ENCODE results near the gene FETUB. TPM values are rescaled to one million over a fixed set of nuclear protein-coding genes. Genes with fewer than 3 reads are reported as not detected.

The FETUB gene
- total and polyA plus RNA-seq, 2 of the 8 experiments (the other 6 are each of a cell fraction or from before 2014, with no cell fraction given), result 0.15 TPM; not detected in 1

DNA sequence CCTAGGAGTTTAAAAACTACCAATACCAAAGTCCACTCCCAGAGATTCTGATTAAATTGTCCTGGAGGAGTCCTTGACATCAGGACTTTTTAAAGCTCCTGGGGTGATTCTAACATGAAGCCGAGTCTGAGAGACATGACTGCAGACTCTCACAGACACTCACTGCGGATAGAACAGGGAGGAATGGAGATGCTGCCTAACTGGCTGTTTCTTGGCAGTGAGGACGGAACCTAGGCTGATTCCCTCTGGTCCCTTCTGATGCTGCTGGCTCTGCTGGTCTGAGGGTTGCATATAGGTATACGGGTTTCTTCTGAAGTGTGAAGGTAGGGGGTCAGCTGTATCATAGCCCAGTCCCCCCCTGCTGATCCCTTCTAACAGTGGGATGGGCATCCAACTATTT is 24.3 kb downstream of the FETUB start:
- FAIRE-seq, result no peak
- TF ChIP-seq RAD21 (IDR thresholded peaks at IDR 0.05 in 1 of 2, conservative IDR thresholded peaks at IDR 0.05 in 1 of 2; ENCODE audit: low read depth in 2 of 2, low read length in 2 of 2) (no peak), SIRT6 (IDR thresholded peaks at IDR 0.05; ENCODE audit: low read length) (no peak), BCL11A (IDR thresholded peaks at IDR 0.05; ENCODE audit: low read depth in 2 of 2, low read length in 2 of 2) (no peak), CEBPB (IDR thresholded peaks at IDR 0.05; ENCODE audit: low read depth, low read length) (no peak), GTF2F1 (IDR thresholded peaks at IDR 0.05; ENCODE audit: borderline replicate concordance, low read depth, low read length) (no peak), EZH2 (IDR thresholded peaks at IDR 0.05; ENCODE audit: low read depth, low read length, severe bottlenecking) (no peak)

More for the DNA sequence above, 24.3 kb downstream of the FETUB start:
- whole genome bisulfite sequencing, 2 experiments (ENCODE audit: extremely low coverage in 1 of 2, insufficient coverage in 1 of 2, insufficient read length in 1 of 2, insufficient replicate concordance in 2 of 2, low coverage in 1 of 2, low lambda C conversion rate in 2 of 2, missing lambda C conversion rate in 1 of 2), result 57% methylated on average over 4 of the region's 4 CpGs; no CpG with 5 or more reads in 1 of the 2 experiments
- Histone ChIP-seq H2AFZ (ENCODE audit: low read length) (no peak overlapping the region), H3K9me3 (ENCODE audit: insufficient read depth in 2 of 2, low read depth in 1 of 2, low read length in 1 of 2) (no peaks in the 10 kb centered on the region), H3K23me2 (ENCODE audit: low read depth, low read length) (0 out of 2 replicates have a peak, but pooled peaks cover 2% of the 10 kb centered on the region), H3K4me1 (replicated peaks in 1 of 4; ENCODE audit: control insufficient read depth in 3 of 4, insufficient read depth in 4 of 4, low read length in 3 of 4) (peaks cover 2 to 14% (median 7%) of the 10 kb centered on the region in 4 experiments; a peak in 4 of 7 replicates), H2BK120ac (replicated peaks; ENCODE audit: low read depth, low read length) (peak overlapping the region; percentile 93), H3K36me3 (ENCODE audit: control insufficient read depth in 2 of 4, insufficient read depth in 4 of 4, low read length in 3 of 4) (no peaks in the 10 kb centered on the region), H3K27me3 (replicated peaks in 1 of 4; ENCODE audit: control insufficient read depth in 3 of 4, extremely low read depth in 1 of 4, insufficient read depth in 3 of 4, low read length in 3 of 4) (no peaks in the 10 kb centered on the region), H3K56ac (replicated peaks; ENCODE audit: insufficient read length, low read depth, low read length) (peak overlapping the region; percentile 81), H3K18ac (ENCODE audit: extremely low read depth, low read length) (peak overlapping the region; percentile 84), H3K79me1 (ENCODE audit: low read depth, low read length) (no peaks in the 10 kb centered on the region), H2BK20ac (ENCODE audit: low read length) (peak overlapping the region; percentile 53; the same call in 1 of the 2 replicates), H3K9ac (replicated peaks in 1 of 4; ENCODE audit: extremely low read depth in 1 of 4, low read depth in 3 of 4, low read length in 3 of 4) (no peak overlapping the region), H3K4me3 (ENCODE audit: extremely low read depth in 1 of 4, insufficient read depth in 2 of 4, low read depth in 3 of 4, low read length in 4 of 4) (peak overlapping the region in 1 of 4 experiments; percentile 1; a peak in 1 of 8 replicates), H2BK15ac (ENCODE audit: low read length) (no peak overlapping the region), H4K5ac (ENCODE audit: insufficient read length, low read depth, low read length) (peak overlapping the region; percentile 24), H3K79me2 (ENCODE audit: control insufficient read depth in 1 of 2, insufficient read depth in 2 of 2, low read length in 2 of 2) (no peaks in the 10 kb centered on the region), H2BK5ac (ENCODE audit: low read depth, low read length) (peak overlapping the region; percentile 99; the same call in 1 of the 2 replicates), H4K91ac (replicated peaks; ENCODE audit: insufficient read length, low read length) (peak overlapping the region; percentile 59), H3K14ac (ENCODE audit: insufficient read length) (no peak overlapping the region), H3K27ac (ENCODE audit: low read depth, low read length) (0 out of 2 replicates have a peak overlapping the region, but pooled peaks have one; percentile 1), H3K4ac (replicated peaks; ENCODE audit: insufficient read length, low read depth, low read length) (peak overlapping the region; percentile 40), H2AK5ac (ENCODE audit: low read depth, low read length) (peak overlapping the region; percentile 83), H4K20me1 (replicated peaks in 1 of 2; ENCODE audit: control insufficient read depth in 1 of 2, insufficient read depth in 2 of 2, low read length in 2 of 2) (no peaks in the 10 kb centered on the region), H4K8ac (ENCODE audit: extremely low read depth, insufficient read depth, low read length) (no peak overlapping the region; the same call in 1 of the 2 replicates), H3K4me2 (ENCODE audit: insufficient read depth in 1 of 2, low read depth in 2 of 2, low read length in 2 of 2) (peak overlapping the region in 1 of 2 experiments; percentile 72; a peak in 2 of 4 replicates), H2BK12ac (ENCODE audit: low read depth, low read length) (peak overlapping the region; percentile 70; the same call in 1 of the 2 replicates), H3K23ac (ENCODE audit: insufficient read length) (no peak overlapping the region)
- DNase-seq (ENCODE audit: low read depth in 1 of 2, low spot score in 2 of 2), result peak in 1 of 2 experiments; percentile 46
- ChIA-PET POLR2A (ENCODE audit: partially characterized antibody) (interaction anchor here (0.7 to 2.8 kb wide), 11 partner anchors 11 to 125 kb away, joined by 3 to 26 read pairs (median 3); partner anchors contain the start of gene EIF4A2), CTCF (ENCODE audit: partially characterized antibody) (interaction anchor here (0.9 to 2.9 kb wide), 4 partner anchors 11 to 336 kb away, joined by 3 to 13 read pairs (median 8); no protein-coding TSS in a partner anchor)
